Epithelial cell of proximal tubule (primary cell): ENCODE data around the gene STOML1. TPM values are rescaled to one million over a fixed set of nuclear protein-coding genes. Genes with fewer than 3 reads are reported as not detected.
"Not testable (repeated sequence)": the region's sequence is repeated elsewhere in the genome, so short reads cannot be mapped to it uniquely, and the experiment has no call there.

Experiments
- DNase-seq: peaks from one replicate; pipeline ENCODE4 v3.0.0-alpha.2; 2011; ENCODE audit warnings: low read depth
- H3K4me3 ChIP-seq: 2 replicates; pipeline ENCODE4 v1.5.1; 2011; ENCODE audit warnings: low read depth, mild to moderate bottlenecking, low read length
- total RNA-seq: library from RNA; depleted of rRNA; stranded (reverse); fragments of >200 nt; gene quantifications from 2 replicates; pipeline ENCODE4 v1.2.3, GENCODE V29; 2015
- TF ChIP-seq, protein P1 (sequence below): conservative IDR thresholded peaks from 2 replicates; pipeline ENCODE4 v1.5.1; 2012; ENCODE audit warnings: low read depth, mild to moderate bottlenecking, low read length

The STOML1 gene
- total RNA-seq, 1 donor from 2014 or later = 13.5 TPM

- no peak overlapping the region for H3K4me3 ChIP-seq
- TF ChIP-seq, protein P1, sequence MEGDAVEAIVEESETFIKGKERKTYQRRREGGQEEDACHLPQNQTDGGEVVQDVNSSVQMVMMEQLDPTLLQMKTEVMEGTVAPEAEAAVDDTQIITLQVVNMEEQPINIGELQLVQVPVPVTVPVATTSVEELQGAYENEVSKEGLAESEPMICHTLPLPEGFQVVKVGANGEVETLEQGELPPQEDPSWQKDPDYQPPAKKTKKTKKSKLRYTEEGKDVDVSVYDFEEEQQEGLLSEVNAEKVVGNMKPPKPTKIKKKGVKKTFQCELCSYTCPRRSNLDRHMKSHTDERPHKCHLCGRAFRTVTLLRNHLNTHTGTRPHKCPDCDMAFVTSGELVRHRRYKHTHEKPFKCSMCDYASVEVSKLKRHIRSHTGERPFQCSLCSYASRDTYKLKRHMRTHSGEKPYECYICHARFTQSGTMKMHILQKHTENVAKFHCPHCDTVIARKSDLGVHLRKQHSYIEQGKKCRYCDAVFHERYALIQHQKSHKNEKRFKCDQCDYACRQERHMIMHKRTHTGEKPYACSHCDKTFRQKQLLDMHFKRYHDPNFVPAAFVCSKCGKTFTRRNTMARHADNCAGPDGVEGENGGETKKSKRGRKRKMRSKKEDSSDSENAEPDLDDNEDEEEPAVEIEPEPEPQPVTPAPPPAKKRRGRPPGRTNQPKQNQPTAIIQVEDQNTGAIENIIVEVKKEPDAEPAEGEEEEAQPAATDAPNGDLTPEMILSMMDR = no peak
- no peak for DNase-seq
Measured at GRCh38 chr15:73941044-73941443, 51.1 kb downstream of the STOML1 start.

DNA sequence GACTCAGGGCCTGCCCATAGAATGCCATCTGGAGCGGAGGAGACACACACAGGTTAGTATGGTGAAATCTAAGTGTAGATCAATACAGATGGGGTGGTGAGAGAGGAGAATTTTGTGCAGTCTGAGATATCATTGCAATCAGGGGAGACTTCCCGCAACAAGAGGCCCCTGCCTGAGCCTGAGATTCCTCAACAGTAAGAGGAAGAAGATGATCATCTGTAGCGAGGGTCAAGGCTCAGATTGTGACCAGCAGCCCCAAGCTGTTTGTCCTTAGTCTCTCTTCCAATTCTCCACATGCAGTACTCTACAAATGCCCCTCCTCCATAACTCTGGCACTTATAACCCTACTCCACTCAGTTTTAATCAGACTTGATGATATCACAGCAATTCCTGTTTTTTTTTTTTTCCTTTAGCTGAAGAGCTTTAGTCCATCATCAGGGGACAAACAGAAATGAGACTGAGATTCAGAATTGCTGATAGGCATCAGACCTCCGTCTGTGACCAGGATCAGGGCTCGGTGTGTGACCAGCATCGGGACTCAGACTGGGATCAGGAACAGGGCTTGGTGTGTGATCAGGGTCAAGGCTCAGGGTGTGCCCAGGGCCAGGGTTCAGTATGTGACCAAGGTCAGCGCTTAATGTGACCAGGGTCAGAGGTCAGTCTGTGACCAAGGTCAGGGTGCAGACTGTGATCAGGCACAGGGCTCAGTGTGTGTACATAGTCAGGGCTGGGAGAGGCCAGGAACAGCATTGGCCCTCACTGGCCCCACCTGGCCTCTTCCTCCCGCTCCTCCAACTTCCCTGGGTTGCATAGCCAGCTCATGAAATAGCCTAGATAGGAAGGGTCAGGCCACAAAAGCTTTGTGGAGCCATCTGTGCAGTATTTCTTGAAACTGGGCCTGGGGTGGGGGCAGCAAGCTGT lies 51.8 kb downstream of the STOML1 start:
- DNase-seq = no peak
- no peak overlapping the region for H3K4me3 ChIP-seq

GRCh38 chr15:73939138-73939537 lies 53.0 kb downstream of the STOML1 start:
- no peak overlapping the region for H3K4me3 ChIP-seq
- TF ChIP-seq, protein P1 = no peak
- no peak for DNase-seq

More for the DNA sequence above, 51.8 kb downstream of the STOML1 start:
- TF ChIP-seq, protein P1 = no peak

DNA sequence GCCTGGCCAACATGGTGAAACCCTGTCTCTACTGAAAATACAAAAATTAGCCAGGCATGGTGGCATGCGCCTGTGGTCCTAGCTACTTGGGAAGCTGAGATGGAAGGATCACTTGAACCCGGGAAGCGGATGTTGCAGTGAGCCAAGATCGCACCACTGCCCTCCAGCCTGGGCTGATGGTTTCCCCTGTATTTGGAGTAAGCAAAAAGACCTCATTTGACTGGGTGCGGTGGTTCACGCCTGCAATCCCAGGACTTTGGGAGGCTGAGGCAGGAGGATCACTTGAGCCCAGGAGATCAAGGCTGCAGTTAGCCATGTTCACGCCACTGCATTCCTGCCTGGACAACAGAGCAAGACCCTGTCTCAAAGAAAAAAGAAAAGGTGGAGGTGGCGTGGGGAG lies 53.6 kb downstream of the STOML1 start:
- not testable (repeated sequence) for DNase-seq, H3K4me3 ChIP-seq

GRCh38 chr15:73937726-73938125 lies 54.4 kb downstream of the STOML1 start:
- no peak for DNase-seq
- H3K4me3 ChIP-seq = no peak overlapping the region
- TF ChIP-seq, protein P1 = no peak

- no peak overlapping the region for H3K4me3 ChIP-seq
- no peak for DNase-seq
- TF ChIP-seq, protein P1 = no peak
Measured at GRCh38 chr15:73937296-73937695, 54.8 kb downstream of the STOML1 start.

GRCh38 chr15:73936588-73937290 lies 55.4 kb downstream of the STOML1 start:
- TF ChIP-seq, protein P1 = no peak
- no peak overlapping the region for H3K4me3 ChIP-seq
- no peak for DNase-seq
